Thoracic aorta (tissue), 2 donors: ENCODE data around the gene GSTM3. TPM values are rescaled to one million over a fixed set of nuclear protein-coding genes. Genes with fewer than 3 reads are reported as not detected.
"Not testable (repeated sequence)": the region's sequence is repeated elsewhere in the genome, so short reads cannot be mapped to it uniquely, and the experiment has no call there.

Experiments
- ATAC-seq: fragments of 150-250 bp; one replicate; pipeline ENCODE4 v1.8.0; 2017; ENCODE audit warnings: low read depth; ENCODE audit not compliant: insufficient number of reproducible peaks, low FRiP score
- DNase-seq: peaks from one replicate; pipeline ENCODE4 v3.0.0-alpha.2; 2020; ENCODE audit warnings: low spot score
- H3K27ac ChIP-seq, 2 donors: fragments of 200-600 bp; sonication (generic); 1 replicate in 1 of 2; 2 replicates in 1 of 2; pipeline ENCODE4 v1.5.1; 2016; ENCODE audit warnings: mild to moderate bottlenecking in 2 of 2, moderate library complexity in 2 of 2
- H3K27me3 ChIP-seq: fragments of 200-600 bp; sonication (generic); replicated peaks from 2 replicates; pipeline ENCODE4 v1.6.0; 2016; ENCODE audit warnings: mild to moderate bottlenecking; ENCODE audit not compliant: insufficient read depth
- H3K36me3 ChIP-seq: fragments of 200-600 bp; sonication (generic); one replicate; pipeline ENCODE4 v1.5.1; 2016
- H3K4me1 ChIP-seq, 2 donors: fragments of 200-600 bp; sonication (generic); 1 replicate in 1 of 2; 2 replicates in 1 of 2; pipeline versions ENCODE4 v1.5.1 to v1.6.0; 2016; ENCODE audit warnings: low read depth in 2 of 2, mild to moderate bottlenecking in 1 of 2; ENCODE audit not compliant: control insufficient read depth in 1 of 2
- H3K4me3 ChIP-seq: fragments of 200-600 bp; sonication (generic); 2 replicates; pipeline ENCODE4 v1.5.1; 2016; ENCODE audit warnings: mild to moderate bottlenecking
- H3K9me3 ChIP-seq: fragments of 200-600 bp; sonication (generic); 2 replicates; pipeline ENCODE4 v1.5.1; 2016
- total RNA-seq, 2 donors: library from RNA; depleted of rRNA; stranded (reverse); fragments of >200 nt; gene quantifications; one replicate each; pipeline versions ENCODE4 v1.1.0 to v1.2.3, GENCODE V29; 2016
- TF ChIP-seq, protein P1 (sequence below): fragments of 200-600 bp; sonication (generic); IDR thresholded peaks from one replicate; pipeline ENCODE4 v1.5.1; 2019; ENCODE audit warnings: antibody characterized with exemption

GSTM3 gene
- total RNA-seq, 2 donors from 2014 or later: 33.1 to 68.6 TPM

DNA sequence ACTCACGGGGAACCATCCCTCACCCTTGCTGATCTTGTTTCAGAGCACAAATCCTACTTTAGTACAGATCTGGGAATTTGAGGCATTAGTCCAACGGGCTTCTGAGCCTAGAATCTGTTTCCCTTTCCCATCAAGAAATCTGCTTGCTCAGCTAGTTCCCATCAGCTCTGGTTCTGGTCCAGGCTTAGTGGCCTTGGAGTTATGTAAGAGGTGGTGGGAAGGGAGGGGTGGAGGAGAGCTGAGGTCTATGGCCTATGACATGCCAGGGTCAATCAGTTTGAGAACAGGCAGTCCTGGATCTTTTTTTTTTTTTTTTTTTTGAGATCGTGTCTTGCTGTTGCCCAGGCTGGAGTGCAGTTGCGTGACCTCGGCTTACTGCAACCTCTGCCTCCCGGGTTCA is 49.1 kb downstream of the GSTM3 start:
- Histone ChIP-seq H3K36me3 (no peaks in the 10 kb centered on the region), H3K27me3 (no peaks in the 10 kb centered on the region), H3K4me3 (no peak overlapping the region), H3K9me3 (no peaks in the 10 kb centered on the region), H3K27ac (no peak overlapping the region), H3K4me1 (no peaks in the 10 kb centered on the region)
- no peak for ATAC-seq
- DNase-seq: no peak
- TF ChIP-seq, protein P1, sequence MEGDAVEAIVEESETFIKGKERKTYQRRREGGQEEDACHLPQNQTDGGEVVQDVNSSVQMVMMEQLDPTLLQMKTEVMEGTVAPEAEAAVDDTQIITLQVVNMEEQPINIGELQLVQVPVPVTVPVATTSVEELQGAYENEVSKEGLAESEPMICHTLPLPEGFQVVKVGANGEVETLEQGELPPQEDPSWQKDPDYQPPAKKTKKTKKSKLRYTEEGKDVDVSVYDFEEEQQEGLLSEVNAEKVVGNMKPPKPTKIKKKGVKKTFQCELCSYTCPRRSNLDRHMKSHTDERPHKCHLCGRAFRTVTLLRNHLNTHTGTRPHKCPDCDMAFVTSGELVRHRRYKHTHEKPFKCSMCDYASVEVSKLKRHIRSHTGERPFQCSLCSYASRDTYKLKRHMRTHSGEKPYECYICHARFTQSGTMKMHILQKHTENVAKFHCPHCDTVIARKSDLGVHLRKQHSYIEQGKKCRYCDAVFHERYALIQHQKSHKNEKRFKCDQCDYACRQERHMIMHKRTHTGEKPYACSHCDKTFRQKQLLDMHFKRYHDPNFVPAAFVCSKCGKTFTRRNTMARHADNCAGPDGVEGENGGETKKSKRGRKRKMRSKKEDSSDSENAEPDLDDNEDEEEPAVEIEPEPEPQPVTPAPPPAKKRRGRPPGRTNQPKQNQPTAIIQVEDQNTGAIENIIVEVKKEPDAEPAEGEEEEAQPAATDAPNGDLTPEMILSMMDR: no peak

DNA sequence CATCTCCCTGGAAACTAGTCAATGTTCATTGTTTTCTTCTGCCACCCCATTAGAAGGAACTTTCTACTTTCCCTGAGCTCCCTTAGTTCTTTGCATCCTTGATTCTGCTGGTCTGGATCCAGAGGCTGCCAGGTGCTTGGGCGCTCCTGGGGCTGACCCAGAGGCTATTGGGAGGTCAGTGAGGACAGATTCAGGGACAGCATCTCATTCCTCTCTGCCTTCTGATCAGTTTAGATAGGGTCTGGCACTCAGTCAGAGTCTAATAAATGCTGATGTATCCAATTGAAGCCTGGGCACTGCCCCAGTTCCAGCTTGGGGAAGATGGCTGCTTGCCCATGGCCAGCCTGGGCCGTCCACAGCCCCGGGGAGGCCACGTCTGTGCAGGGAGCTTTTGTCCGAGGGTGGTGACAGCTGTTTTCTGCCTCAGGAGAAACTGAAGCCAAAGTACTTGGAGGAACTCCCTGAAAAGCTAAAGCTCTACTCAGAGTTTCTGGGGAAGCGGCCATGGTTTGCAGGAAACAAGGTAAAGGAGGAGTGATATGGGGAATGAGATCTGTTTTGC is 50.9 kb downstream of the GSTM3 start:
- no peak for DNase-seq
- TF ChIP-seq, protein P1: no peak
- Histone ChIP-seq H3K27me3 (no peaks in the 10 kb centered on the region), H3K36me3 (no peaks in the 10 kb centered on the region), H3K4me1 (no peaks in the 10 kb centered on the region), H3K9me3 (no peaks in the 10 kb centered on the region), H3K27ac (no peak overlapping the region), H3K4me3 (no peak overlapping the region)
- no peak for ATAC-seq

DNA sequence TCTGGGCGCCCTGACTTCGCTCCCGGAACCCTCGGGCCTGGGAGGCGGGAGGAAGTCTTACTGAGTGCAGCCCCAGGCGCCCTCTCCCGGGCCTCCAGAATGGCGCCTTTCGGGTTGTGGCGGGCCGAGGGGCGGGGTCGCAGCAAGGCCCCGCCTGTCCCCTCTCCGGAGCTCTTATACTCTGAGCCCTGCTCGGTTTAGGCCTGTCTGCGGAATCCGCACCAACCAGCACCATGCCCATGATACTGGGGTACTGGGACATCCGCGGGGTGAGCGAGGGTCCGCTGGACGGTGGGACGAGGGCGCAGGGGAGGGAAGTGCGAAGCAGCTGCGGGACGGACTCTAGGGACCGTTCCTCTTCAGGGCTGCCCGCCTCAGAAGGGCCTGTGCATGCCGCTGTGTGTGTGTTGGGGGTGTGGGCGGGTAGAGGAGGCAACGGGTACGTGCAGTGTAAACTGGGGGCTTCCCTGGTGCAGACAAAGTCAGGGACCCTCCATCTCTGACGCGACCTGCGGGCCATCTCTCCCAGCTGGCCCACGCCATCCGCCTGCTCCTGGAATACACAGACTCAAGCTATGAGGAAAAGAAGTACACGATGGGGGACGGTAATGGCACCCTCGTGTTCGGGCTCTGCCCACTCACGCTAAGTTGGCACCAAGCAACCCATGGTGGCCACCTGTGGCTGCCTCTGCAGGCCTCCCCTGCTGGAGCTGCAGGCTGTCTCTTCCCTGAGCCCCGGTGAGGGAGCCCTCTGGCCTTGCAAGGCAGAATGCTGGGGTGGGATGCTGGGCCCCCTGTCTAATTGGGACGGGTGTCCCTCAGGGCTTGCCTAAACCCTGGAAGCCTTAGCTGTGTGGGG is 53.0 kb downstream of the GSTM3 start, which contains the start of gene GSTM1:
TSS of gene GSTM1 (plus strand) at position 177 of the 859 bp plus-strand sequence. CDS start at position 234, 57 bp downstream.
- H3K27me3 ChIP-seq: no peaks in the 10 kb centered on the region
- H3K9me3 ChIP-seq: no peaks in the 10 kb centered on the region
- no peak within 1 kb of the TSS for H3K4me3 ChIP-seq
- TF ChIP-seq, protein P1: no peak
- H3K36me3 ChIP-seq: no peaks in the 10 kb centered on the region
- H3K4me1 ChIP-seq: no peaks in the 10 kb centered on the region
- no peak for DNase-seq
- no peak within 1 kb of the TSS for H3K27ac ChIP-seq
- no peak for ATAC-seq

DNA sequence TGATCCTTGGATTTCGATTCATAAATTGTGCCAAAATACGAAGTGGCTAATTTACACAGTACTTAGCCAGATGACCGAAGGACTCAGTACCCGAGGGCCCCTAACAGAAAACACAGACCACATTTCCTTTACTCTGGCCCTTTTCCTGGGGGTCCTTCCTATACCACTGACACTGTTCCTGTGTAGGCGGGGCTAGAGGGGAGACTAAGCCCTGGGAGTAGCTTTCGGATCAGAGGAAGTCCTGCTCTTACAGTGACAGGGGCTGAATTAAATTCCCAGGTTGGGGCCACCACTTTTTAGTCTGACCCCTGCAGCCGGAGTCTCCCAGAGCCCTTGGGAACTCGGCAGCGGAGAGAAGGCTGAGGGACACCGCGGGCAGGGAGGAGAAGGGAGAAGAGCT is 53.7 kb downstream of the GSTM3 start:
- H3K9me3 ChIP-seq, DNase-seq, H3K27ac ChIP-seq, H3K4me3 ChIP-seq, H3K4me1 ChIP-seq, H3K36me3 ChIP-seq, ATAC-seq, H3K27me3 ChIP-seq: not testable (repeated sequence)

DNA sequence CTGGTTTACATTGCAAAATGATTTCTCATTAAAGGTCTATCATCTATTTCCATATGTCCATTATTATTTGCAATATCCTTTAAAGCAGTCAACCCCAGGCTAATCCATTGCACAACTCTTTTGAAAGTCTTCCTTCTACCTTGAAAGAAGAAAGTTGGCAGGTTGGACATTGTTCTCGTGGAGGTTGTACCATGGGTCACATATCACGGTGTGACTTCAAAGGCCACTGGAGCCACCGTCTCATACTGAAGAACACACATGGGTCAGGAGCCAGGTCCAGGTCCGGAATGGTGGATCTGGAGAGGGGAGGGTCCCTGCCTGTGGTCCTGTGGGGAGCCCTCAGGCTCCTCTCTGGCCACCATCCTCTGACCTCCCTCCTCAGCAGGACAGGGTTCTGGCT is 54.9 kb downstream of the GSTM3 start:
- not testable (repeated sequence) for H3K4me1 ChIP-seq, ATAC-seq, H3K27me3 ChIP-seq, H3K27ac ChIP-seq, H3K9me3 ChIP-seq, H3K36me3 ChIP-seq, DNase-seq, H3K4me3 ChIP-seq

DNA sequence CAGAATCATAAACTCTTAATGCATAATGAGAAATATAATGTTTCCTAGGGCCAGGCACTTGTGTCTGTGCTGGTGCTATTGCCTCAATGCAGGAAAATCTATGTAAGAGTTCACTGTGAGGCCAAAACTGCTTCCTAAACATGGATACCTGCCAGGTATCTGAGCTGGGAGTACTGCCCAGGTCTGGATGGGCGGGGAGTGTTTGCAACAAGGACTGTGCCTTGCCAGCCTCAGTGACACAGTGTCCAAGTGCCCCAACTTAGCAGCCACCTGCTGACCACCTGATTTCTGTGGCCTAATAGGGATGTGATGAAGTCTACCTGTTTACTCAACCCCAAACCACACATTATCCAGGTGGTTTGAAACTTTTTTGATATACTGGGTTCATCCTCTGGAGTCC is 55.4 kb downstream of the GSTM3 start:
- ATAC-seq: not testable (repeated sequence)

DNA sequence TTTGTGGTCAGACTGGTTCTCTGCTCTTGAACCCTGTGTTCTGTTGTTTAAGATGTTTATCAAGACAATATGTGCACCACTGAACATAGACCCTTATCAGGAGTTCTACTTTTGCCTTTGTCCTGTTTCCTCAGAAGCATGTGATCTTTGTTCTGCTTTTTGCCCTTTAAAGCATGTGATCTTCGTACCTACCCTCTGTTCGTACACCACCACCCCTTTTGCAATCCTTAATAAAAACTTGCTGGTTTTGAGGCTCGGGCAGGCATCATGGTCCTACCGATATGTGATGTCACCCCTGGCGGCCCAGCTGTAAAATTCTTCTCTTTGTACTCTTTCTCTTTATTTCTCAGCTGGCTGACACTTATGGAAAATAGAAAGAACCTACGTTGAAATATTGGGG is 56.1 kb downstream of the GSTM3 start:
- not testable (repeated sequence) for DNase-seq, H3K4me1 ChIP-seq, H3K4me3 ChIP-seq, ATAC-seq, H3K9me3 ChIP-seq, H3K27ac ChIP-seq, H3K27me3 ChIP-seq, H3K36me3 ChIP-seq

More for the DNA sequence above, 55.4 kb downstream of the GSTM3 start:
- H3K4me1 ChIP-seq, H3K4me3 ChIP-seq, H3K27ac ChIP-seq, H3K36me3 ChIP-seq, DNase-seq, H3K9me3 ChIP-seq, H3K27me3 ChIP-seq: not testable (repeated sequence)
